ENCODE results near the gene GNG2. TPM values are rescaled to one million over a fixed set of nuclear protein-coding genes. Genes with fewer than 3 reads are reported as not detected.

GNG2 gene
- total and polyA plus RNA-seq, 4 experiments from 2014 or later, result 81.3 to 177 (median 122) TPM

DNA sequence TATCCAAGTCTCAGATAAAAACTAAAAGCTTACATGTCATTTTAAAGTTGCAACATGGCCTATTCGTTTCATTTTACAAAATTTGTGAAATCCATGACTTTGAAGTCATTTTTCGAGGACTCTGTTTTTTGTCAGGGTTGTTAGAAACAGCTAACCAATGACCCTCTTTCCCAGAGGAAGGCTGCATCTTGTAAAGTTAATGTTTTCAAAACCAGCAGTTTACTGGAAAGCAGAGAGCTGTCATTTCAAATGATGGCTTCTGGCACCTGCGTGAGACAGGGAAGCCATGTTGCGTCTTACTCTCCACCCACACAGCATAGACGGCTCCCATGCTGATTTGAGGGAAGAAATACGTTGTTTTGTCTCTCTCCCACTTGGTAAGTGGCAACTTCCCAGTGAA, 78.8 kb downstream of the GNG2 start:
- H3K4me3 Mint-ChIP-seq, result no peak overlapping the region
- peak overlapping the region in 2 of 7 donors; percentile 8 to 36 for H3K27ac Mint-ChIP-seq
- ChIA-PET POLR2A (ENCODE audit: partially characterized antibody) (no interaction called here), CTCF (ENCODE audit: partially characterized antibody) (interaction anchor here (0.8 to 1.6 kb wide), 3 partner anchors 38 to 79 kb away, joined by 3 to 4 read pairs (median 3); partner anchors contain the start of gene GNG2)
- no peaks in the 10 kb centered on the region for H3K9me3 ChIP-seq (ENCODE audit: control insufficient read depth in 1 of 2, low read length in 2 of 2)
- H3K36me3 Mint-ChIP-seq, result peaks cover 40 to 42% of the 10 kb centered on the region in 2 donors
- no peak overlapping the region for H3K4me3 ChIP-seq (ENCODE audit: low read length in 2 of 2)
- no peaks in the 10 kb centered on the region for H3K27me3 ChIP-seq (ENCODE audit: insufficient read depth, low read length)
- H3K36me3 ChIP-seq (ENCODE audit: insufficient read depth, low read length), result no peaks in the 10 kb centered on the region
- intact Hi-C loops (cut with micrococcal nuclease), result no loop called here
- no peak for DNase-seq
- H3K9me3 Mint-ChIP-seq, result peaks cover 0 to 2% (median 0%) of the 10 kb centered on the region in 8 donors
- peaks cover 48 to 79% (median 61%) of the 10 kb centered on the region in 4 donors for H3K4me1 Mint-ChIP-seq
- H3K27ac ChIP-seq (ENCODE audit: low read depth, low read length), result no peak overlapping the region
- peaks cover 33% of the 10 kb centered on the region for H3K4me1 ChIP-seq (ENCODE audit: insufficient read depth, low read length)
- H3K27me3 Mint-ChIP-seq, result no peaks in the 10 kb centered on the region

DNA sequence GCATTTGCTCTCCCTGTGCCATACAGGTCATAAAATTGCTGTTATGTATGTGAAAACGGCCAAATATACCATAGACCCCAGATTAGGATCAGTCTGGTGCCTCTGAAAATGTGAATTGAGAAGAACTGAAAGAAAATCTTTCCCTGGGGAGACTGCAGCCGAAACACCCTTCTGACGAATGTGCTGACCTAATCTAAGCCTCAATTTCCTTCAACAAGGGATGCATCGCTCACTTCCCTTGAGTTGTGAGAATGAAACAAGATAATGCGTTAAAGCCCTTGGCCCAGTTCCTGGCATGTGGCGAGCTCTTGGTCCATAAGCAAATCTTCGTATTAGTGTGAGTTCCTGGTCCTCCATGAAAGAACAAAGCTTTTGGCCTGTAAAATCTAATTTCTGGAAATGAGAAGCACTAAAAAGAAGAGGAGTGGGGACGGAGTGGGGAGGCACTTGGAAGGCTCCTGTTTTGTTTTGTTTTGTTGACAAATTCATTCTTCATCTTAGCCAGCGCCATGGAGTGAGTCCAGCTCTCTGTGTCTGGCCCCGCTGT, 79.4 kb downstream of the GNG2 start:
- Mint-ChIP-seq H3K4me3 (no peak overlapping the region), H3K27me3 (no peaks in the 10 kb centered on the region), H3K27ac (peak overlapping the region in 6 of 7 donors; percentile 10 to 77 (median 48)), H3K36me3 (peaks cover 38 to 40% of the 10 kb centered on the region in 2 donors), H3K9me3 (peaks cover 0 to 2% (median 0%) of the 10 kb centered on the region in 8 donors), H3K4me1 (peaks cover 42 to 73% (median 57%) of the 10 kb centered on the region in 4 donors)
- no peaks in the 10 kb centered on the region for H3K9me3 ChIP-seq (ENCODE audit: control insufficient read depth in 1 of 2, low read length in 2 of 2)
- no peak overlapping the region for H3K27ac ChIP-seq (ENCODE audit: low read depth, low read length)
- intact Hi-C loops (cut with micrococcal nuclease), result no loop called here
- peaks cover 32% of the 10 kb centered on the region for H3K4me1 ChIP-seq (ENCODE audit: insufficient read depth, low read length)
- no peak for DNase-seq
- CTCF ChIA-PET (ENCODE audit: partially characterized antibody), result interaction anchor here (0.9 to 1.6 kb wide), 2 partner anchors 41 to 79 kb away, joined by 3 to 4 read pairs; partner anchors contain the start of gene GNG2
- POLR2A ChIA-PET (ENCODE audit: partially characterized antibody), result no interaction called here
- no peak overlapping the region for H3K4me3 ChIP-seq (ENCODE audit: low read length in 2 of 2)
- no peaks in the 10 kb centered on the region for H3K27me3 ChIP-seq (ENCODE audit: insufficient read depth, low read length)
- H3K36me3 ChIP-seq (ENCODE audit: insufficient read depth, low read length), result no peaks in the 10 kb centered on the region

DNA sequence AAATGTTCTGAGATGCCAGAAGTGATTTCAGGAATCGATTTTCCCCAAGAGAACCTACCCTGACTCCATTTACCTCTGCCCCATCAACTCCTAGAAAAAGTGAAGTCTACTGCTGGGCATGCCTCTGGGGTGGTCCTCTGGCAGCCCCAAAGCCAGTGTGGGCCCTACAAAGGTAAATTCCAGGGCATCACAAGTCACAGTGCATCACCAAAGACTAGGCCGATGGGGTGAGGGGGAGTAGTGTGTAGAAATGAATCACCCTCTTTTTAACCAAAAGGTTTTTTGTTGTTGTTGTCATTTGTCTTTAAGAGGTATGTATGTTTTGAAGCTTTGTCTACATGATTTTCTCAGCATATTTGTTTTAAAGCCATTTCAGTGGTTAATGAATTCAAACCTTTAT, 82.6 kb downstream of the GNG2 start:
- no peak for DNase-seq
- ChIA-PET CTCF (ENCODE audit: partially characterized antibody) (no interaction called here), POLR2A (ENCODE audit: partially characterized antibody) (no interaction called here)
- Histone ChIP-seq H3K27ac (ENCODE audit: low read depth, low read length) (no peak overlapping the region), H3K36me3 (ENCODE audit: insufficient read depth, low read length) (no peaks in the 10 kb centered on the region), H3K4me1 (ENCODE audit: insufficient read depth, low read length) (peaks cover 21% of the 10 kb centered on the region), H3K27me3 (ENCODE audit: insufficient read depth, low read length) (no peaks in the 10 kb centered on the region), H3K4me3 (ENCODE audit: low read length in 2 of 2) (no peak overlapping the region), H3K9me3 (ENCODE audit: control insufficient read depth in 1 of 2, low read length in 2 of 2) (no peaks in the 10 kb centered on the region)
- H3K4me1 Mint-ChIP-seq, result peaks cover 30 to 74% (median 60%) of the 10 kb centered on the region in 4 donors
- H3K27me3 Mint-ChIP-seq, result no peaks in the 10 kb centered on the region
- H3K9me3 Mint-ChIP-seq, result peaks cover 0 to 6% (median 0%) of the 10 kb centered on the region in 8 donors
- no peak overlapping the region for H3K4me3 Mint-ChIP-seq
- peaks cover 51 to 69% of the 10 kb centered on the region in 2 donors for H3K36me3 Mint-ChIP-seq
- intact Hi-C loops (cut with micrococcal nuclease), result no loop called here
- peak overlapping the region in 2 of 7 donors; percentile 33 to 44 for H3K27ac Mint-ChIP-seq

DNA sequence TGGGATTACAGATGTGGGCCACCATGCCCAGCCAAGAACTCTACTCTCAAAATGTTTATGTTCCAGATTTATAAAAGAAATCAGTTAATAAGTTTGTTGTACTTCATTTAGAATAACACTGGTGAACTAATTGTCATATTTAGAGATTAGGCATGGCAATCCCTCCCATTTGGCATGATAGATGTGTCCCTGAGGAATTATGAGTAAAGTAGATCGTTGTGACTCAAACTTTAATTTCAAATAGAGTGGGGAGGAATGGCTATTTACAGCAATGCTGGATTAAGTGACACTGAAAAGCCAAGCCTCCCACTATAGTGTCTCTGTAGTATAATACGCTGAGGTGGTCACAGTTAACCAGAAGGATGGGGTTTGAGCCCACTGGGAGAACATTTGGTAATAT, 89.6 kb downstream of the GNG2 start:
- DNase-seq, result no peak
- no peaks in the 10 kb centered on the region for H3K4me1 ChIP-seq (ENCODE audit: insufficient read depth, low read length)
- no peak overlapping the region for H3K4me3 Mint-ChIP-seq
- POLR2A ChIA-PET (ENCODE audit: partially characterized antibody), result no interaction called here
- intact Hi-C loops (cut with micrococcal nuclease), result loop anchor here (5.0 kb wide), 1 partner anchor 33 kb away; no protein-coding TSS in a partner anchor
- H3K4me3 ChIP-seq (ENCODE audit: low read length in 2 of 2), result no peak overlapping the region
- no peaks in the 10 kb centered on the region for H3K27me3 ChIP-seq (ENCODE audit: insufficient read depth, low read length)
- no peaks in the 10 kb centered on the region for H3K27me3 Mint-ChIP-seq
- peaks cover 31% of the 10 kb centered on the region for H3K36me3 ChIP-seq (ENCODE audit: insufficient read depth, low read length)
- peaks cover 12 to 60% (median 31%) of the 10 kb centered on the region in 4 donors for H3K4me1 Mint-ChIP-seq
- H3K27ac ChIP-seq (ENCODE audit: low read depth, low read length), result no peak overlapping the region
- H3K27ac Mint-ChIP-seq, result peak overlapping the region in 5 of 7 donors; percentile 14 to 72 (median 39)
- peaks cover 0 to 4% (median 0%) of the 10 kb centered on the region in 8 donors for H3K9me3 Mint-ChIP-seq
- H3K36me3 Mint-ChIP-seq, result peaks cover 78 to 81% of the 10 kb centered on the region in 2 donors
- no peaks in the 10 kb centered on the region for H3K9me3 ChIP-seq (ENCODE audit: control insufficient read depth in 1 of 2, low read length in 2 of 2)
- CTCF ChIA-PET (ENCODE audit: partially characterized antibody), result no interaction called here

DNA sequence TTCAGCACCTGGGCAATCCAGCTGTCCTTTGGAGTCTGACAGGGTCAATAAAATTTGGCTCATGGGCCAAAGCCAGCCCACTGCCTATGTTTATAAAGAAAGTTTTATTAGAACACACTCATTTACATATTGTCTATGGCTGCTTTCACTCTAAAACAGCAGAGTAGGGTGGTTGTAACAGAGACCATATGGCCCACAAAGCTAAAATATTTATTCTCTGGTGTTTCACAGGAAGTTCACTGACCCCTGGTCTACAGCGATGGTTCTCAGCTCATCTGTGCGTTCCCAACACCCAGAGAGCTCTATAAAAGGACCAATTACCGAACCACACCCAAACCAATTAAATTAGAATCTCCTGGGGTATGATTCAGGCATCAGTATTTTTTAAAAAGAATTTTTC, 91.2 kb downstream of the GNG2 start:
- DNase-seq, result no peak
- H3K36me3 Mint-ChIP-seq, result peaks cover 76 to 84% of the 10 kb centered on the region in 2 donors
- H3K9me3 Mint-ChIP-seq, result peaks cover 0 to 4% (median 0%) of the 10 kb centered on the region in 8 donors
- POLR2A ChIA-PET (ENCODE audit: partially characterized antibody), result no interaction called here
- H3K4me3 Mint-ChIP-seq, result peak overlapping the region in 1 of 8 donors; percentile 20
- CTCF ChIA-PET (ENCODE audit: partially characterized antibody), result interaction anchor here (1.1 to 1.6 kb wide), 4 partner anchors 18 to 174 kb away, joined by 3 to 9 read pairs (median 4); no protein-coding TSS in a partner anchor
- intact Hi-C loops (cut with micrococcal nuclease), result loop anchor here (5.0 kb wide), 1 partner anchor 34 kb away; no protein-coding TSS in a partner anchor
- H3K27ac Mint-ChIP-seq, result peak overlapping the region in 2 of 7 donors; percentile 57 to 76
- Histone ChIP-seq H3K4me3 (ENCODE audit: low read length in 2 of 2) (no peak overlapping the region), H3K4me1 (ENCODE audit: insufficient read depth, low read length) (no peaks in the 10 kb centered on the region), H3K36me3 (ENCODE audit: insufficient read depth, low read length) (peaks cover 36% of the 10 kb centered on the region), H3K9me3 (ENCODE audit: control insufficient read depth in 1 of 2, low read length in 2 of 2) (no peaks in the 10 kb centered on the region), H3K27me3 (ENCODE audit: insufficient read depth, low read length) (no peaks in the 10 kb centered on the region), H3K27ac (ENCODE audit: low read depth, low read length) (no peak overlapping the region)
- peaks cover 6 to 50% (median 24%) of the 10 kb centered on the region in 4 donors for H3K4me1 Mint-ChIP-seq
- no peaks in the 10 kb centered on the region for H3K27me3 Mint-ChIP-seq

DNA sequence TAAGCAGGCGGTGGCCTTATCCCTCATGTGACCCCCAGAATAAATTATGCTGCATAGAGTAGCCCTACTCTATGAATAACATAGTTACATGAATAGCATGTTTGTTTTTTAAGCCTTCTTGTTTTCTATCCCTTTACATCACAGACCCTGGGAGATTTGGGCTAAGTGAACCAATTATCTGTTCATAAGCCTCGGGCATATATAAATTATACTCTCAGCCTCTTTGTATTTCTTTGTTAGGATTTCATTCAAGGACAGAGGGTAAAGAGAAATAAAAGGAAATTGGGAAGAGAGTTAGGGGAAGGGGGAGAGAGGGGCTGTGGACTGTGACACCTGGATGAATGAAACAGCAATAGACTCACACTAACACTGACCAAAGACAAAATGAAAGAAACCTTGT, 93.6 kb downstream of the GNG2 start:
- intact Hi-C loops (cut with micrococcal nuclease), result loop anchor here (5.0 kb wide), 1 partner anchor 37 kb away; no protein-coding TSS in a partner anchor
- Mint-ChIP-seq H3K4me1 (peaks cover 18 to 49% (median 31%) of the 10 kb centered on the region in 4 donors), H3K36me3 (peaks cover 87 to 95% of the 10 kb centered on the region in 2 donors), H3K4me3 (no peak overlapping the region), H3K27ac (peak overlapping the region in 6 of 7 donors; percentile 20 to 83 (median 44)), H3K27me3 (no peaks in the 10 kb centered on the region), H3K9me3 (peaks cover 6 to 21% (median 9%) of the 10 kb centered on the region in 8 donors)
- H3K9me3 ChIP-seq (ENCODE audit: control insufficient read depth in 1 of 2, low read length in 2 of 2), result no peaks in the 10 kb centered on the region
- H3K4me3 ChIP-seq (ENCODE audit: low read length in 2 of 2), result no peak overlapping the region
- no peak overlapping the region for H3K27ac ChIP-seq (ENCODE audit: low read depth, low read length)
- CTCF ChIA-PET (ENCODE audit: partially characterized antibody), result interaction anchor here (1.2 kb wide), 1 partner anchor 178 kb away, joined by 3 read pairs; no protein-coding TSS in a partner anchor
- H3K27me3 ChIP-seq (ENCODE audit: insufficient read depth, low read length), result no peaks in the 10 kb centered on the region
- no peak for DNase-seq
- peaks cover 36% of the 10 kb centered on the region for H3K36me3 ChIP-seq (ENCODE audit: insufficient read depth, low read length)
- no peaks in the 10 kb centered on the region for H3K4me1 ChIP-seq (ENCODE audit: insufficient read depth, low read length)
- POLR2A ChIA-PET (ENCODE audit: partially characterized antibody), result no interaction called here

DNA sequence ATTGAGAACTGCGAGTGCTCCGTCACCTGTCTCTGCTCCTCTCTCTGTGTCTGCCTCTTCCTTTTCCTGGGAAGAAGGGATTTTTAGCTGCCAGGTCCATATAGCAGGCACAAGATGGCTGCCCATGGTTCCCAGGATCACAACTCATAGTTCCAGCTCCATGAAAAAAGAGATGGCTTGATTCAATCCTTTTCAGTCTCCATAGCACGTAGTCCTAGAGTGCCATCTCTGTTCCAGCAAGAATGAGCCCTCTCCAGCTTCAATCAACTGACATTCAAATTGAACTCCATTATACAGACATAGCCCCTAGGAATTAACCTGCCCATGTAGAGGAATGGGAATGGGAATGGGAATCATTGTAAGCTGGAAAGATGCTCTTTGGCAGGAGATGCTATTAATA, 94.2 kb downstream of the GNG2 start:
- no peaks in the 10 kb centered on the region for H3K27me3 ChIP-seq (ENCODE audit: insufficient read depth, low read length)
- intact Hi-C loops (cut with micrococcal nuclease), result loop anchor here (5.0 kb wide), 2 partner anchors 37 to 107 kb away; no protein-coding TSS in a partner anchor
- H3K27ac Mint-ChIP-seq, result peak overlapping the region in 3 of 7 donors; percentile 64 to 85 (median 83)

More for the DNA sequence above, 94.2 kb downstream of the GNG2 start:
- H3K36me3 ChIP-seq (ENCODE audit: insufficient read depth, low read length), result peaks cover 36% of the 10 kb centered on the region
- no peak overlapping the region for H3K4me3 ChIP-seq (ENCODE audit: low read length in 2 of 2)
- Mint-ChIP-seq H3K4me1 (peaks cover 21 to 56% (median 35%) of the 10 kb centered on the region in 4 donors), H3K9me3 (peaks cover 6 to 27% (median 14%) of the 10 kb centered on the region in 8 donors), H3K36me3 (peaks cover 90 to 97% of the 10 kb centered on the region in 2 donors), H3K4me3 (no peak overlapping the region), H3K27me3 (no peaks in the 10 kb centered on the region)
- no peaks in the 10 kb centered on the region for H3K9me3 ChIP-seq (ENCODE audit: control insufficient read depth in 1 of 2, low read length in 2 of 2)
- H3K4me1 ChIP-seq (ENCODE audit: insufficient read depth, low read length), result no peaks in the 10 kb centered on the region
- ChIA-PET CTCF (ENCODE audit: partially characterized antibody) (interaction anchor here (1.0 to 2.0 kb wide), 4 partner anchors 24 to 302 kb away, joined by 3 to 9 read pairs (median 3); partner anchors contain the start of gene FRMD6), POLR2A (ENCODE audit: partially characterized antibody) (no interaction called here)
- no peak for DNase-seq
- no peak overlapping the region for H3K27ac ChIP-seq (ENCODE audit: low read depth, low read length)

Measured in CD4-positive, alpha-beta memory T cell (primary cell).